Skin epidermis (tissue), 12 donors: ENCODE results near the gene ABHD14A.
"Not testable (repeated sequence)": the region's sequence is repeated elsewhere in the genome, so short reads cannot be mapped to it uniquely, and the experiment has no call there.

ENCODE experiments used
- H3K27ac ChIP-seq, 21 experiments: fragments of 200-600 bp; sonication (generic) in 11 of 21; one replicate each; pipeline ENCODE4 v1.5.0; 2020; ENCODE audit warnings: mild to moderate bottlenecking in 3 of 21, inconsistent platforms in 2 of 21, moderate library complexity in 2 of 21
- H3K4me3 ChIP-seq, 7 experiments: fragments of 200-600 bp; sonication (generic) in 2 of 7; one replicate each; pipeline ENCODE4 v1.5.0; 2020; ENCODE audit warnings: inconsistent platforms in 2 of 7, mild to moderate bottlenecking in 2 of 7, moderate library complexity in 1 of 7

The ABHD14A gene

GRCh38 chr3:51988286-51989146, 13.7 kb downstream of the ABHD14A start:
- Histone ChIP-seq H3K27ac (peak overlapping the region in 1 of 21 experiments; percentile 11), H3K4me3 (no peak overlapping the region)

- H3K4me3 ChIP-seq = not testable (repeated sequence)
- H3K27ac ChIP-seq = peak overlapping the region in 1 of 21 experiments; percentile 34
Observed at GRCh38 chr3:51990501-51990971, 15.7 kb downstream of the ABHD14A start.

DNA sequence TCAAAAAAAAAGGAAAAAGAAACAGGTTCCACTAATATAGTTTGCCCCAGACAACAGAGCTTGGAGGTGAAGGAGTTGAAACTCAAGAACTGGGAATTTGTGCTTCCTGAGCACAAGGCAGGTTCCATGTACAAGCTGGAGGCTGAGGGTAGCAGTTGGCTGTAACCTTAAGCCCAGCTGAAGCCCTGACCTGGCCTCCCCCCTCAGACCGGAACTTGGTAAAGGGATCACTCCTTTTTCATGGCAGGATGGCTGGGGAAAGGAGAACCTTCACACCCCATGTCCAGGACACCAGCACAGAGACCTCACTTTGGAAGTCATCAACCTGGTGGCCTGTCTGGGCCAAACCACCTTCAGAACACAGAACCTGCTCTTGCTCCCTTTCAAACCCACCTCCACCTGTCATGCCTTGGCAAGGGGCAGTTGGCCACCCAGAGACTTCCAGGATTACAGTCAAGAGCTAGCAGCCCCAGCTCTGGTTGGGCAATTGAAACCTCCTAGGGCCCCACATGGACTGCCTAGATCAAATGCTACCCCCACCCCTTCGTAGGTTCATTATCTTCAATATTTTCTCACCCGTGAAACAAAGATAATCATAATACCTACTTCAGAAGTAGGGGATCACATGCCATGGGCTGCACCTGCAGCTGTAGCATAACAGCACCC, 17.3 kb downstream of the ABHD14A start:
- H3K4me3 ChIP-seq = no peak overlapping the region

DNA sequence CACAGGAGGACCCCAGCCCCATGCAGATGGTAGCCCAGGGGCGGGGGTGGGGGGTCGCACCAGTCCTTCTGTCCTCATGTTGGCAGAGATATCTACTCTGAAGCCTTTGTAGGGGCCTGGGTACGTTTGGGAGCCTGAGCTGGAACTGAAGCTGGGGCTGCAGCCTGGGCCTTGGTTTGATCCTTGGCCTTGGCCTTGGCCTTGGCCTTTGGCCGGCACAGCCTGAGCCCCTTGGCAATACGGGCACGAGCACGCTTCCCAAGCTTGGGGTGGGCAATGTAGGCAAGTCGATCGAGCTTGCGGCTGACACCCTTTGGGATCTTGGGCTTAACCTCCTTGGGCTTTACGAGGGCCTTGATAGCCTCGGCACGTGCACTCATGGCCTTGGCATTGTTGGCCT, 18.8 kb downstream of the ABHD14A start:
- peak overlapping the region in 1 of 21 experiments; percentile 27 for H3K27ac ChIP-seq

More for the DNA sequence above, 17.3 kb downstream of the ABHD14A start:
- no peak overlapping the region for H3K27ac ChIP-seq

DNA sequence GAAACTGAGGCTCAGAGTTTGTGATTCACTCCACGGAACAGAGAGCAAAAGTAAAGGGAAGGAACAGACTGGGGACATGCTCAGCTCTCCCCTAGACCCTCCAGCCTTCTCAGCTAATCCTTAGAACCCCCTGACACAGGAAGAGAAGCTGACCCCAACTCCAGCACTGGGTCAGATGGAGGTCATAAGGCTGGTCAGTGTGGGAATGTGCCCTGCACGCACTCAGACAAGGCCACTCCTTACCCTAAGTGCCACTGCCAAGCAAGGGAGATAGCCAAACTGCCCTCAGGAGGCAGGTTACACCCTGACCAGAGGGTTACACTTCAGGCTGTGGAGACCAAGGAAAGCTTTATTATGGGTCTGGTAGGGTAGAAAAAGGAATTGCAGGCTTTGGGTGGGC, 19.7 kb downstream of the ABHD14A start:
- Histone ChIP-seq H3K4me3 (peak overlapping the region; percentile 60 to 89 (median 81)), H3K27ac (peak overlapping the region in 16 of 21 experiments; percentile 88 to 99 (median 92))

More for the DNA sequence above, 18.8 kb downstream of the ABHD14A start:
- H3K4me3 ChIP-seq = not testable (repeated sequence)

- peak within 1 kb of the TSS; percentile 60 to 89 (median 81) for H3K4me3 ChIP-seq
- H3K27ac ChIP-seq = peak within 1 kb of the TSS; percentile 59 to 99 (median 91)
Observed at GRCh38 chr3:51995346-51996163, 20.7 kb downstream of the ABHD14A start, which contains the start of gene RPL29. TSS of gene RPL29 (minus strand) at chr3:51995895. CDS start at chr3:51995461, 434 bp downstream.

DNA sequence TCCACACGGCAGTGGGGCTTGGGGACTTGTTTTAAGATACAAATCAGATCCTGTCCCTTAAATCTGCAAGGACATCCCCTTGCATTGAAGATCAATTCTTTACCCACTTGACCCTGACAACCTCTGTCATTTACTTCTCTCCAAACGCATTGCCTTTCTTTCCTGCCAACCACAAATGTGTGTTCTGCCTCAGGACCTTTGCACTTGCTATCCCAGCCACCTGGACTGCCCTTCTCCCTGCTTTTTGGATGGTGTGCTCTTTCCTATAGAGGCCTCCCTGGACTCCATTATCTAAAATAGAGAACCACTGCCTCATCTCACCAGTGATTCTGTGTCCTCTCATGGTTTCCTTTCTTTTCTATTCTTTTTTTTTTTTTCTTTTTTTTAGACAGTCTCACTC, 22.3 kb downstream of the ABHD14A start:
- no peak overlapping the region for H3K27ac ChIP-seq
- no peak overlapping the region for H3K4me3 ChIP-seq

GRCh38 chr3:51997935-51998596, 23.2 kb downstream of the ABHD14A start:
- Histone ChIP-seq H3K4me3 (no peak overlapping the region), H3K27ac (no peak overlapping the region)

GRCh38 chr3:51998774-51999173, 23.9 kb downstream of the ABHD14A start:
- H3K27ac ChIP-seq = no peak overlapping the region
- H3K4me3 ChIP-seq = no peak overlapping the region

GRCh38 chr3:51999846-52000245, 25.0 kb downstream of the ABHD14A start:
- Histone ChIP-seq H3K27ac (no peak overlapping the region), H3K4me3 (no peak overlapping the region)

- Histone ChIP-seq H3K27ac (no peak overlapping the region), H3K4me3 (no peak overlapping the region)
Observed at GRCh38 chr3:52001443-52001974, 26.6 kb downstream of the ABHD14A start.

- no peak overlapping the region for H3K4me3 ChIP-seq
- no peak overlapping the region for H3K27ac ChIP-seq
Observed at GRCh38 chr3:52002748-52003147, 27.9 kb downstream of the ABHD14A start.

- H3K27ac ChIP-seq = no peak overlapping the region
- H3K4me3 ChIP-seq = no peak overlapping the region
Observed at GRCh38 chr3:52004163-52004787, 29.4 kb downstream of the ABHD14A start.

GRCh38 chr3:52004906-52005395, 30.1 kb downstream of the ABHD14A start:
- peak overlapping the region in 3 of 21 experiments; percentile 0 to 22 (median 1) for H3K27ac ChIP-seq
- H3K4me3 ChIP-seq = no peak overlapping the region

GRCh38 chr3:52005571-52005986, 30.7 kb downstream of the ABHD14A start:
- Histone ChIP-seq H3K27ac (peak overlapping the region in 6 of 21 experiments; percentile 0 to 35 (median 2)), H3K4me3 (no peak overlapping the region)

- H3K27ac ChIP-seq = peak overlapping the region in 6 of 21 experiments; percentile 0 to 35 (median 2)
- no peak overlapping the region for H3K4me3 ChIP-seq
Observed at GRCh38 chr3:52006017-52006819, 31.4 kb downstream of the ABHD14A start.

GRCh38 chr3:52006820-52007133, 31.9 kb downstream of the ABHD14A start:
- Histone ChIP-seq H3K27ac (no peak overlapping the region), H3K4me3 (no peak overlapping the region)

DNA sequence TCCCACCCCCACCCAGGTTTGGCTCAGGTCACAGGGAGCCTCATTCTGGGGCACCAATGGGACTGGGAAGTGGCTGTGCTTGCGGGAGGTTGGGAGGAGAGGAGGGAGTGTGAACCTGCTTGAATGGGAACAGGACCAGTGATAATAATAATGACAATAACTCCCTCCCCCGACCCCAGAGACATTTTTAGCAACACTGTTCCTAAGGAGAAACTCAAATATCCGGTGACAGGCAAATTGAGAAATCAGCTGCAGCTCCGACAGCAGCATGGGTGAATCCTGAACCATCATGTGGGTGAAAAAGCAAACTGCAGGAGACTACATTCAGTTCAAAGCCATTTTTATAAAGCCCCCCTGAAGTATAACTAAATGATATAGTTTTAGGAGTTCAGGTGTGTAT, 32.4 kb downstream of the ABHD14A start:
- no peak overlapping the region for H3K27ac ChIP-seq
- no peak overlapping the region for H3K4me3 ChIP-seq
